ENCODE data around the gene SUCO. TPM values are rescaled to one million over a fixed set of nuclear protein-coding genes. Genes with fewer than 3 reads are reported as not detected.

The SUCO gene
- total and polyA plus RNA-seq, 2 of the 13 experiments (the other 11 are each of a cell fraction or from before 2014, with no cell fraction given), result 12.6 to 25.5 TPM

- TF ChIP-seq ZXDC (CRISPR knock-in tag; IDR thresholded peaks at IDR 0.05), result no peak
- TF ChIP-seq ERF (CRISPR knock-in tag; IDR thresholded peaks at IDR 0.05), result 0 out of 2 replicates have a peak, but pooled peaks have one; percentile 27
- TF ChIP-seq ZBTB26 (CRISPR knock-in tag; IDR thresholded peaks at IDR 0.05; ENCODE audit: borderline replicate concordance), result peak; percentile 57; the same call in 1 of the 2 replicates
- peak; percentile 76; the same call in 1 of the 2 replicates for TF ChIP-seq ATF3 (CRISPR knock-in tag; IDR thresholded peaks at IDR 0.05)
- peak; percentile 34; the same call in 1 of the 2 replicates for TF ChIP-seq MAX (IDR thresholded peaks at IDR 0.05)
- peak; percentile 54; the same call in 1 of the 2 replicates for TF ChIP-seq USF2 (IDR thresholded peaks at IDR 0.05; ENCODE audit: low read depth, low read length)
- peak; percentile 21; the same call in 1 of the 2 replicates for TF ChIP-seq USF2 (CRISPR knock-in tag; IDR thresholded peaks at IDR 0.05; ENCODE audit: borderline replicate concordance)
- peak; percentile 39; the same call in 1 of the 2 replicates for TF ChIP-seq ZSCAN9 (CRISPR knock-in tag; IDR thresholded peaks at IDR 0.05; ENCODE audit: borderline replicate concordance)
- peak; percentile 66 for TF ChIP-seq XRCC5 (optimal IDR thresholded peaks at IDR 0.05; ENCODE audit: low read length)
- TF ChIP-seq ZNF766 (CRISPR knock-in tag; IDR thresholded peaks at IDR 0.05; ENCODE audit: borderline replicate concordance), result no peak
- peak; percentile 29; the same call in 1 of the 2 replicates for TF ChIP-seq BCL6 (CRISPR knock-in tag; IDR thresholded peaks at IDR 0.05)
- peak; percentile 47; the same call in 1 of the 2 replicates for TF ChIP-seq POGZ (CRISPR knock-in tag; IDR thresholded peaks at IDR 0.05)
- peak; percentile 28; the same call in 1 of the 2 replicates for TF ChIP-seq PAXIP1 (CRISPR knock-in tag; conservative IDR thresholded peaks at IDR 0.05)
- peak; percentile 27; the same call in 1 of the 2 replicates for TF ChIP-seq UBTF (CRISPR knock-in tag; IDR thresholded peaks at IDR 0.05)
Observed at GRCh38 chr1:172499636-172500141, 33.3 kb upstream of the SUCO start (continued).

All from HepG2 (cell line).